ENCODE results near the gene CCDC14. TPM values are rescaled to one million over a fixed set of nuclear protein-coding genes. Genes with fewer than 3 reads are reported as not detected.

The CCDC14 gene
- total and polyA plus RNA-seq, 11 donors, result 4.5 to 12.7 (median 7.2) TPM

GRCh38 chr3:123864706-123865105, 96.3 kb downstream of the CCDC14 start:
- H3K27ac ChIP-seq, result no peak overlapping the region
- no peak for DNase-seq
- H3K9me3 ChIP-seq, result peaks cover 0 to 10% (median 0%) of the 10 kb centered on the region in 12 donors
- intact Hi-C loops (cut with DNase I), result no loop called here
- no peaks in the 10 kb centered on the region for H3K4me1 ChIP-seq
- ATAC-seq, result no peak
- no peaks in the 10 kb centered on the region for H3K27me3 ChIP-seq
- no peaks in the 10 kb centered on the region for H3K36me3 ChIP-seq
- 87 to 96% (median 94%) methylated on average over 4 of the region's 4 CpGs for WGBS, 4 donors
- no peak overlapping the region for H3K4me3 ChIP-seq
- no peak for TF ChIP-seq CTCF (IDR thresholded peaks at IDR 0.05)
- no peak for TF ChIP-seq POLR2A (IDR thresholded peaks at IDR 0.05)

Other genes starting within 250 kb of the CCDC14 start
- 10 to 100 TPM; 10.5 to 20.7 (median 12.7) TPM for gene MYLK, start 76.9 kb downstream of the CCDC14 start, total RNA-seq
- gene MYLK, start 76.9 kb downstream of the CCDC14 start, polyA plus RNA-seq, result 1 to 10 TPM; 3.2 to 9.4 TPM
- gene ROPN1, start 30.9 kb upstream of the CCDC14 start, total RNA-seq, result under 1 TPM in 5 of 9 donors, not detected in 4; 0.21 to 0.67 (median 0.50) TPM
- gene ROPN1, start 30.9 kb upstream of the CCDC14 start, polyA plus RNA-seq, result under 1 TPM; 0.19 to 0.28 TPM
- gene KALRN, start 72.1 kb upstream of the CCDC14 start, total RNA-seq, result 100 to 1,000 TPM in 1 of 9 donors, 10 to 100 TPM in 8; 54.6 to 118 (median 77.1) TPM
- 10 to 100 TPM; 20.0 to 25.5 TPM for gene KALRN, start 72.1 kb upstream of the CCDC14 start, polyA plus RNA-seq

Measured in heart left ventricle (tissue), 16 donors.